H1 (cell line): Measurements from ENCODE around the gene BTG3. TPM values are rescaled to one million over a fixed set of nuclear protein-coding genes. Genes with fewer than 3 reads are reported as not detected.

Experiments used
- CHD2 ChIP-seq: IDR thresholded peaks from 2 replicates; pipeline ENCODE4 v1.6.1; 2012; ENCODE audit warnings: low read length, improper control_type of control experiment
- CHD7 ChIP-seq: fragments of 300-600 bp; sonication (generic); IDR thresholded peaks from 2 replicates; pipeline ENCODE4 v1.7.1; 2012; ENCODE audit warnings: low read length, moderate library complexity, mild to moderate bottlenecking, inconsistent platforms; ENCODE audit not compliant: insufficient replicate concordance
- EZH2 ChIP-seq: fragments of 200-600 bp; sonication (generic); IDR thresholded peaks from 2 replicates; pipeline ENCODE4 v1.7.1; 2012; ENCODE audit warnings: low read depth, mild to moderate bottlenecking, moderate library complexity, low read length, inconsistent platforms; ENCODE audit not compliant: severe bottlenecking
- GABPA ChIP-seq: IDR thresholded peaks from 2 replicates; pipeline ENCODE4 v1.6.1; 2011; ENCODE audit warnings: mild to moderate bottlenecking, low read length, moderate library complexity, borderline replicate concordance; ENCODE audit not compliant: insufficient read depth
- GTF2F1 ChIP-seq: IDR thresholded peaks from 2 replicates; pipeline ENCODE4 v1.6.1; 2012; ENCODE audit warnings: low read depth, low read length, improper control_type of control experiment, borderline replicate concordance
- RXRA ChIP-seq: IDR thresholded peaks from 2 replicates; pipeline ENCODE4 v1.6.1; 2011; ENCODE audit warnings: low read depth, mild to moderate bottlenecking, low read length, moderate library complexity; ENCODE audit not compliant: insufficient read depth
- SP2 ChIP-seq: IDR thresholded peaks from 2 replicates; pipeline ENCODE4 v1.6.1; 2012; ENCODE audit warnings: mild to moderate bottlenecking, low read length, inconsistent platforms
- SP4 ChIP-seq: IDR thresholded peaks from 2 replicates; pipeline ENCODE4 v1.6.1; 2012; ENCODE audit warnings: low read length, inconsistent platforms
- SUZ12 ChIP-seq: fragments of 200-600 bp; sonication (generic); IDR thresholded peaks from 2 replicates; pipeline ENCODE4 v1.6.1; 2012; ENCODE audit warnings: mild to moderate bottlenecking, inconsistent platforms, low read length, moderate library complexity, mixed read lengths
- YY1 ChIP-seq: IDR thresholded peaks from 2 replicates; pipeline ENCODE4 v1.6.1; 2011; ENCODE audit warnings: low read depth, mild to moderate bottlenecking, low read length
- polyA plus RNA-seq, 7 experiments: library from polyadenylated mRNA; depleted of rRNA in 3 of 7; stranded (reverse) in 5 of 7; unstranded in 2 of 7; fragments of >200 nt in 5 of 7; fragments of 200-250 nt in 2 of 7; gene quantifications; 1 replicate in 5 of 7; 2 replicates in 1 of 7; 4 replicates in 1 of 7; pipeline versions ENCODE4 v1.2.1 to v1.2.3, GENCODE V29; 2011 to 2013; ENCODE audit warnings: missing spikeins in 2 of 7, mixed read lengths in 2 of 7
- total RNA-seq: library from RNA; stranded (reverse); fragmentation: NEBNext Ultra II Directional; extraction: Animal tissue kit (Norgen Biotek cat#: 25700); gene quantifications from 2 replicates; pipeline ENCODE4 v1.2.1, GENCODE V29; 2021

BTG3 gene
- total and polyA plus RNA-seq, 2 of the 8 experiments (the other 6 are each of a cell fraction or from before 2014, with no cell fraction given), result 13.6 to 25.9 TPM

- TF ChIP-seq CHD7, result no peak
- TF ChIP-seq EZH2, result no peak
- no peak for TF ChIP-seq CHD2
- TF ChIP-seq SP4, result 0 out of 2 replicates have a peak, but pooled peaks have one; percentile 44
- TF ChIP-seq SUZ12, result no peak
- TF ChIP-seq GABPA, result no peak
- TF ChIP-seq GTF2F1, result peak; percentile 62
- no peak for TF ChIP-seq YY1
- TF ChIP-seq SP2, result no peak
- TF ChIP-seq RXRA, result no peak
Measured at GRCh38 chr21:17612565-17613241, at the start of gene BTG3 (continued).
